Measurements from ENCODE around the gene SRL. TPM values are rescaled to one million over a fixed set of nuclear protein-coding genes. Genes with fewer than 3 reads are reported as not detected.

The SRL gene
- total RNA-seq: under 0.01 and 0.10 TPM in 2 replicates

GRCh38 chr16:4241928-4242283, at the start of gene SRL:
Gene SRL (minus strand): TSS chr16:4242080. CDS start chr16:4242067, 13 bp downstream.

Other genes with a start within 250 kb of the SRL start
- gene ADCY9, start 125.6 kb downstream of the SRL start, total RNA-seq: 10.0 and 15.7 TPM in 2 replicates
- 6.3 and 6.5 TPM in 2 replicates for gene TFAP4, start 30.9 kb upstream of the SRL start, total RNA-seq
- 0.67 and 2.0 TPM in 2 replicates for gene GLIS2, start 74.0 kb upstream of the SRL start, total RNA-seq
- 19.6 and 19.9 TPM in 2 replicates for gene PAM16, start 109.2 kb upstream of the SRL start, total RNA-seq
- 0.33 and 0.86 TPM in 2 replicates for gene VASN, start 129.8 kb upstream of the SRL start, total RNA-seq
- 63.0 and 67.0 TPM in 2 replicates for gene CORO7, start 174.5 kb upstream of the SRL start, total RNA-seq
- gene DNAJA3, start 183.8 kb upstream of the SRL start, total RNA-seq: 37.2 and 44.9 TPM in 2 replicates
- gene NMRAL1, start 232.5 kb upstream of the SRL start, total RNA-seq: 56.6 and 96.4 TPM in 2 replicates
- 143 and 164 TPM in 2 replicates for gene HMOX2, start 234.3 kb upstream of the SRL start, total RNA-seq